Upper lobe of right lung (tissue), 1 donor: ENCODE data around the gene TMEM145. TPM values are rescaled to one million over a fixed set of nuclear protein-coding genes. Genes with fewer than 3 reads are reported as not detected.

Source experiments
- ATAC-seq: fragments of 200-7000 bp; cut with Tn5 transposase; one replicate; pipeline ENCODE4 v1.9.1; 2020; ENCODE audit warnings: mild to moderate bottlenecking, moderate library complexity
- DNase-seq: peaks from one replicate; pipeline ENCODE4 v3.0.0-alpha.2; 2020
- H3K27ac ChIP-seq: fragments of 200-600 bp; one replicate; pipeline ENCODE4 v1.8.0; 2022
- H3K27me3 ChIP-seq: fragments of 200-600 bp; one replicate; pipeline ENCODE4 v1.8.0; 2022; ENCODE audit warnings: mild to moderate bottlenecking
- H3K36me3 ChIP-seq: fragments of 200-600 bp; one replicate; pipeline ENCODE4 v1.8.0; 2022
- H3K4me1 ChIP-seq: fragments of 200-600 bp; one replicate; pipeline ENCODE4 v1.8.0; 2022
- H3K4me3 ChIP-seq: fragments of 200-600 bp; one replicate; pipeline ENCODE4 v1.8.0; 2022; ENCODE audit warnings: mild to moderate bottlenecking
- H3K9me3 ChIP-seq: fragments of 200-600 bp; one replicate; pipeline ENCODE4 v1.8.0; 2022
- intact Hi-C: fragments of 100-400 bp; cut with DNase I; formaldehyde crosslinking; loops from one replicate; pipeline ENCODE4 v1.11.0; 2022
- total RNA-seq: library from RNA; stranded (reverse); fragmentation: NEBNext Ultra II Directional; extraction: Animal tissue kit (Norgen Biotek cat#: 25700); gene quantifications from one replicate; pipeline ENCODE4 v1.2.1, GENCODE V29; 2021
- TF ChIP-seq, protein P1 (sequence below): fragments of 200-600 bp; IDR thresholded peaks from one replicate; pipeline ENCODE4 v1.8.0; 2022; ENCODE audit warnings: antibody characterized with exemption
- donor health status: DM: no; HTN: yes; CAD: no; lungs with severe emphysema.

Gene TMEM145
- total RNA-seq, 1 donor from 2014 or later = 0.35 TPM

DNA sequence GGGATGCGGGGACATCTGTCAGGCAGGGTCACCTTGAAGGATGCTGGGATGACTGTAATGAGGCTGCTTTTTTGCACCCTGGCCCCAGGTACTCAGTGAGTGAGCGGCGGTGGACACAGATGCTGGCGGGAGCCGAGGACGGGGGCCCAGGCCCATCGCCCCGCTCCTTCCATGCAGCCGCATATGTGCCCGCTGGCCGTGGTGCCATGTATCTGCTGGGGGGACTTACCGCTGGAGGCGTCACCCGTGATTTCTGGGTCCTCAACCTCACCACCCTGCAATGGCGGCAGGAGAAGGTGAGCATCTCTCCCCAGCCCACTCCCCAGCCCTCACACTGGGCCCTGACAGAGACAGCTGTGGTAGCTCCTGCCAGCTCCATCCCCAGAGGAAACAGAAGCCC, 43.6 kb downstream of the TMEM145 start:
- DNase-seq = no peak
- Histone ChIP-seq H3K27me3 (no peaks in the 10 kb centered on the region), H3K27ac (no peak overlapping the region), H3K9me3 (no peaks in the 10 kb centered on the region), H3K4me3 (no peak overlapping the region), H3K36me3 (peaks cover 27% of the 10 kb centered on the region), H3K4me1 (no peaks in the 10 kb centered on the region)
- TF ChIP-seq, protein P1, sequence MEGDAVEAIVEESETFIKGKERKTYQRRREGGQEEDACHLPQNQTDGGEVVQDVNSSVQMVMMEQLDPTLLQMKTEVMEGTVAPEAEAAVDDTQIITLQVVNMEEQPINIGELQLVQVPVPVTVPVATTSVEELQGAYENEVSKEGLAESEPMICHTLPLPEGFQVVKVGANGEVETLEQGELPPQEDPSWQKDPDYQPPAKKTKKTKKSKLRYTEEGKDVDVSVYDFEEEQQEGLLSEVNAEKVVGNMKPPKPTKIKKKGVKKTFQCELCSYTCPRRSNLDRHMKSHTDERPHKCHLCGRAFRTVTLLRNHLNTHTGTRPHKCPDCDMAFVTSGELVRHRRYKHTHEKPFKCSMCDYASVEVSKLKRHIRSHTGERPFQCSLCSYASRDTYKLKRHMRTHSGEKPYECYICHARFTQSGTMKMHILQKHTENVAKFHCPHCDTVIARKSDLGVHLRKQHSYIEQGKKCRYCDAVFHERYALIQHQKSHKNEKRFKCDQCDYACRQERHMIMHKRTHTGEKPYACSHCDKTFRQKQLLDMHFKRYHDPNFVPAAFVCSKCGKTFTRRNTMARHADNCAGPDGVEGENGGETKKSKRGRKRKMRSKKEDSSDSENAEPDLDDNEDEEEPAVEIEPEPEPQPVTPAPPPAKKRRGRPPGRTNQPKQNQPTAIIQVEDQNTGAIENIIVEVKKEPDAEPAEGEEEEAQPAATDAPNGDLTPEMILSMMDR = no peak
- intact Hi-C loops = no loop called here
- no peak for ATAC-seq

DNA sequence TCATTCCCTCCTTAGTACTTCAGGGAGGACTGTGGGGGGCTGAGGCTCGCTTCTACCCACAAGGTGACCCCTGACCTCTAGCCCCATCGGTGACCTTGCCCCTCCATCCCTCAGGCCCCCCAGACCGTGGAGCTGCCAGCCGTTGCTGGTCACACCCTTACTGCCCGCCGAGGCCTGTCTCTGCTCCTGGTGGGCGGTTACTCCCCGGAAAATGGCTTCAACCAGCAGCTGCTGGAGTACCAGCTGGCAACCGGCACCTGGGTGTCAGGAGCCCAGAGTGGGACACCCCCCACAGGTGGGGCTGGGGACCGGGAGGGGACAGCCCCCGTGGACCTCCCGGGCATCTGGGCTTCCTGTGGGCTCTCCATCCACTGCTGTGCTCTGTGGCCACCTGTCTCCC, 44.2 kb downstream of the TMEM145 start:
- no peak overlapping the region for H3K27ac ChIP-seq
- no peak overlapping the region for H3K4me3 ChIP-seq
- ATAC-seq (no peak), DNase-seq (no peak)
- H3K36me3 ChIP-seq = peaks cover 27% of the 10 kb centered on the region
- no peaks in the 10 kb centered on the region for H3K4me1 ChIP-seq
- TF ChIP-seq, protein P1 = no peak
- H3K9me3 ChIP-seq = no peaks in the 10 kb centered on the region
- intact Hi-C loops = no loop called here
- H3K27me3 ChIP-seq = no peaks in the 10 kb centered on the region

DNA sequence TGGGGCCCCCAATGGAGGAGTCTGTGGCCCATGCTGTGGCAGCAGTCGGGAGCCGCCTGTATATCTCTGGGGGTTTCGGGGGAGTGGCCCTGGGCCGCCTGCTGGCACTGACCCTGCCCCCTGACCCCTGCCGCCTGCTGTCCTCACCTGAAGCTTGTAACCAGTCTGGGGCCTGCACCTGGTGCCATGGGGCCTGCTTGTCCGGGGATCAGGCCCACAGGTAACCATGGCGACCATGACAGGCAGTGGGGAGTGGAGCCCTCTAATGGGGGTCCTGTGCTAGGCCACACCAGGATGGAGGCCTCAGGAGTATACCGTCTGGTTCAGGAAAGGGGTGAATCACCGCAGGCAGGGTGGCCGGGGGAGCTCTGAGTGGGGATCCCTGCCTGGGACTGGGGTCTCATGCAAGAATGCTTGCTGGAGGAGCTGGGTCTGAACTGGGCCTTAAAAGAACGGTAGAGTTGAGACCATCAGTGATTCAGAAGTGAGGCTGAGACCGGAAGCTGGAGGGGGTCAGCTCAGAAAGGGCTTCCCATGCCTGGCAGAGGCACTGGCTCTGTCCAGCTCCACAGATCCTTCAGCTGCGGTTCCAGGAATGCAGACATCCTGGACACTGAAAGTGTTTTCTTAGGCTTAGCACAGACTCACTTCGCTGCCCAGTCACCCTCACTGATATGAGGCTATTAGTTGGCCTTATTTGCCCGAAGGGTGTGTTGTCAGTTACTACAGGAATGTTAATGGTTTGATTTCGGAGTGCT, 47.9 kb downstream of the TMEM145 start:
- H3K36me3 ChIP-seq = peaks cover 26% of the 10 kb centered on the region
- intact Hi-C loops = no loop called here

DNA sequence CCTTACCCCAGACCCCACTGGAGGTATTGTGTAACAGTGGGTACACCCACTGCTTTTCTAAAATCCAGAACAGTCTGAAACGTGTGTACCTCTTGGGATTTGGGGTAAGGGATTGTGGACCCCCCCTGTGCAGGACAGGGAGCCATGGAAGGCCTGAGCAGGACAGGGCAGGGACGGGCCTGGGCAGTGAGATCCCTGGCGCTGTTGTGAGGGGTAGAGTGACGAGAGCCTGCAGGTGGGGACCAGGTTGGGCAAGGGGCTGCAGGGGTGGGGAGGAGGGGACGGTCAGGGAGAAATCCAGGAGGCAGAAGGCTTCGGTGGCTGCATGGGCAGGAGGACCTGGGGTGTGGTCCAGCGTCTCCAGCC, 48.4 kb downstream of the TMEM145 start:
- Histone ChIP-seq H3K4me3 (no peak overlapping the region), H3K27ac (no peak overlapping the region), H3K27me3 (no peaks in the 10 kb centered on the region), H3K4me1 (no peaks in the 10 kb centered on the region), H3K9me3 (no peaks in the 10 kb centered on the region), H3K36me3 (peaks cover 21% of the 10 kb centered on the region)
- ATAC-seq (no peak), DNase-seq (no peak)
- TF ChIP-seq, protein P1 = no peak
- intact Hi-C loops = no loop called here

More for the DNA sequence above, 47.9 kb downstream of the TMEM145 start:
- no peaks in the 10 kb centered on the region for H3K27me3 ChIP-seq
- no peaks in the 10 kb centered on the region for H3K9me3 ChIP-seq
- TF ChIP-seq, protein P1 = no peak
- no peaks in the 10 kb centered on the region for H3K4me1 ChIP-seq
- H3K27ac ChIP-seq = no peak overlapping the region
- no peak for DNase-seq
- no peak for ATAC-seq
- H3K4me3 ChIP-seq = no peak overlapping the region

DNA sequence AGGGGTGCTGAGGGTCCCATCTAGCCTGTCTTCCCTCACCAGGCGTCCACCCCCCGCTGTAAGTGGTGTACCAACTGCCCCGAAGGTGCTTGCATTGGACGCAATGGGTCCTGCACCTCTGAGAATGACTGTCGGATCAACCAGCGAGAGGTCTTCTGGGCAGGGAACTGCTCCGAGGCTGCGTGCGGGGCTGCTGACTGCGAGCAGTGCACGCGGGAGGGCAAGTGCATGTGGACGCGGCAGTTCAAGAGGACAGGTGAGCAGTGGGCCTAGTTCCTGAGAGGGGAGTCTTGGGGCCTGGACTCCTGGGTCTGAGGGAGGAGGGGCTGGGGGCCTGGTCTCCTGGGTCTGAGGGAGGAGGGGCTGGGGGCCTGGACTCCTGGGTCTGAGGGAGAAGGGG, 49.2 kb downstream of the TMEM145 start:
- no peak for ATAC-seq
- Histone ChIP-seq H3K27me3 (no peaks in the 10 kb centered on the region), H3K4me1 (no peaks in the 10 kb centered on the region), H3K9me3 (no peaks in the 10 kb centered on the region), H3K4me3 (no peak overlapping the region), H3K36me3 (peaks cover 13% of the 10 kb centered on the region), H3K27ac (no peak overlapping the region)
- no peak for DNase-seq
- TF ChIP-seq, protein P1 = no peak
- intact Hi-C loops = no loop called here
